MM.1S (cell line): ENCODE results near the gene ARID2.

Source experiments
- CTCF ChIP-seq: fragments of 300-600 bp; sonication (generic); IDR thresholded peaks from 2 replicates; pipeline ENCODE4 v1.5.1; 2016; ENCODE audit warnings: antibody characterized with exemption, low read length, mixed read lengths
- EZH2phosphoT487 ChIP-seq: fragments of 300-600 bp; sonication (generic); IDR thresholded peaks from 2 replicates; pipeline ENCODE4 v1.6.1; 2018; ENCODE audit warnings: antibody characterized with exemption, low read length

- TF ChIP-seq CTCF, result no peak
- TF ChIP-seq EZH2phosphoT487, result no peak
These were observed 160.8 kb downstream of the ARID2 start for GRCh38 chr12:45890276-45890675.
